GM12875 (cell line): ENCODE data around the gene PNKD.

Experiments
- H3K4me3 ChIP-seq: one replicate; pipeline ENCODE4 v1.5.1; 2011; ENCODE audit warnings: low read depth, low read length, control low read depth
- TF ChIP-seq, protein P1 (sequence below): IDR thresholded peaks from 2 replicates; pipeline ENCODE4 v1.5.1; 2011; ENCODE audit warnings: low read depth, mild to moderate bottlenecking, control low read depth, inconsistent platforms, low read length, moderate library complexity, borderline replicate concordance; ENCODE audit not compliant: insufficient read depth

Gene PNKD

DNA sequence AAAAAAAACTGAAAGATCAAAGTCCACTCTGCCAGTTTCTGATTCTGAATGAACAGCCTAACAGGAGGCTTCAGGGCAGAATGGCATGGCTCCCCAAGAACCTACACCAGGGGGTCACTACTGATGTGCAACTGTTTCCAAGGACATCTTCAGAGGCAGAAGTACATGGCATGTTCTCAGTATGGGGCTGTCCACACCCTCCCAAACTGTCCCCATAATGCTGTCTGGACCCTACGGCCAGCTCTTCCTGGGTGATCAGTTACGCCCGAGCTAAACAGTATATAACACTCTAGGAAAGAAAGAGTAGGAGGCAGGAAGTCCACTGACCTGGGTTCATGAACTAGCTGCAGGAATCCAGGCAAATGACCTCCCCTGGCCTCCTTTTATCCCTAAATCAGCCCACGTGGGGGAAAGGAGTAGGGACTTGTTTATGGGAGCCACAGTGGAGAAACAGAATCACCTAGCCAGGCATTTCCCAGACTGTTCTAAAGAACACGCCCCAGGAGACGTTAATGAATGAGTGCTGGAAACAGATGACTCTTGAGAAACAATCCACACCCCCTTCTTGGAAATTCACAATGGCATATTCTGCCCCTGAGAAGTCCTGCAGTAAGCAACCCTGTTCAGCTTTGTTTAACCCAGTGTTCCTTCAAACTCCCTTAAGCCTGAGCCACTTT, 19.5 kb downstream of the PNKD start:
- TF ChIP-seq, protein P1, sequence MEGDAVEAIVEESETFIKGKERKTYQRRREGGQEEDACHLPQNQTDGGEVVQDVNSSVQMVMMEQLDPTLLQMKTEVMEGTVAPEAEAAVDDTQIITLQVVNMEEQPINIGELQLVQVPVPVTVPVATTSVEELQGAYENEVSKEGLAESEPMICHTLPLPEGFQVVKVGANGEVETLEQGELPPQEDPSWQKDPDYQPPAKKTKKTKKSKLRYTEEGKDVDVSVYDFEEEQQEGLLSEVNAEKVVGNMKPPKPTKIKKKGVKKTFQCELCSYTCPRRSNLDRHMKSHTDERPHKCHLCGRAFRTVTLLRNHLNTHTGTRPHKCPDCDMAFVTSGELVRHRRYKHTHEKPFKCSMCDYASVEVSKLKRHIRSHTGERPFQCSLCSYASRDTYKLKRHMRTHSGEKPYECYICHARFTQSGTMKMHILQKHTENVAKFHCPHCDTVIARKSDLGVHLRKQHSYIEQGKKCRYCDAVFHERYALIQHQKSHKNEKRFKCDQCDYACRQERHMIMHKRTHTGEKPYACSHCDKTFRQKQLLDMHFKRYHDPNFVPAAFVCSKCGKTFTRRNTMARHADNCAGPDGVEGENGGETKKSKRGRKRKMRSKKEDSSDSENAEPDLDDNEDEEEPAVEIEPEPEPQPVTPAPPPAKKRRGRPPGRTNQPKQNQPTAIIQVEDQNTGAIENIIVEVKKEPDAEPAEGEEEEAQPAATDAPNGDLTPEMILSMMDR, result no peak
- H3K4me3 ChIP-seq, result no peak overlapping the region

DNA sequence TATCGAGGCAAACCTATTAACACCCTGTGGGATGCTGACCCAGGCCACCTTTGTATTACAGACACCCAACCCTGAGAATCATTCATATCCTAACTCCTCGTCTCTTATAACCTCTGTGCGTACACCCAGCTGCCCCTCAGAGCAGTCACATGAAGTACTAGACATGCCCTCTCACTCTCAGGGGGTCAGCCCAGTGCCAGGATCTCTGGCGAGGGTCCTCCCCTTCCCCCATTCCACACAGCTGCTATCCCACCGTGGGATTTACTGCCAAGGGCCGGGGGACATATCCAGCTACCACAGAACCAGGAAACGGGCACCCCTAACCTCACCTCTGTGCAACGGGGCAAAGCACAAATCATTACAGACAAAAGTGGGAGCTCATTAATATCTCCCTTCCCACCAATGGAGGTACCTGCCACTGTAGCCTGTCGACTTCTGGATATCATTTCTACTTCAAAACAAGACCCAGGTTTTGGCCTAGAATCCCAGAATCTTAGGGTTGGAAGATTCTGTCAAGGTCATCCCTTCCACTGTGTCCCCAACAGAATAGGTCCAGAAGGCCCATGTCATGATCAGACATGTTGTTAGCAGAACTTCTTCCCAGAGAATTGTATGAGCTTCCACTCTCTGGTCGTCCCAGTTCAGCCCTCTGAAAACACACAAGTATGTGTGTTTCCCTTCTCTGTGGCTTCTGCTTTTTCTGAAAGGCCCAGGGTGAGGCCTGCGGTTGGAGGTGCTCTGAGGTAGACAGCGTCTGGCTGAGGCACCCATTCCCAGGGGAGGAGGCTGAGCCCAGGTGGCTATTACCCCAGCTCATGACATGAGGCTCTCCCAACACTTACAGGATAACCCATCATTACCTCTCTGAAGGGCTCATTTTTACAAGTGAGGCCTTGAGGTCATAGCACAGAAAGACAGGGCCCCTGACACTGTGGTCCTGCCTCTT, 20.3 kb downstream of the PNKD start:
- H3K4me3 ChIP-seq, result peak overlapping the region; percentile 79
- TF ChIP-seq, protein P1, result no peak

DNA sequence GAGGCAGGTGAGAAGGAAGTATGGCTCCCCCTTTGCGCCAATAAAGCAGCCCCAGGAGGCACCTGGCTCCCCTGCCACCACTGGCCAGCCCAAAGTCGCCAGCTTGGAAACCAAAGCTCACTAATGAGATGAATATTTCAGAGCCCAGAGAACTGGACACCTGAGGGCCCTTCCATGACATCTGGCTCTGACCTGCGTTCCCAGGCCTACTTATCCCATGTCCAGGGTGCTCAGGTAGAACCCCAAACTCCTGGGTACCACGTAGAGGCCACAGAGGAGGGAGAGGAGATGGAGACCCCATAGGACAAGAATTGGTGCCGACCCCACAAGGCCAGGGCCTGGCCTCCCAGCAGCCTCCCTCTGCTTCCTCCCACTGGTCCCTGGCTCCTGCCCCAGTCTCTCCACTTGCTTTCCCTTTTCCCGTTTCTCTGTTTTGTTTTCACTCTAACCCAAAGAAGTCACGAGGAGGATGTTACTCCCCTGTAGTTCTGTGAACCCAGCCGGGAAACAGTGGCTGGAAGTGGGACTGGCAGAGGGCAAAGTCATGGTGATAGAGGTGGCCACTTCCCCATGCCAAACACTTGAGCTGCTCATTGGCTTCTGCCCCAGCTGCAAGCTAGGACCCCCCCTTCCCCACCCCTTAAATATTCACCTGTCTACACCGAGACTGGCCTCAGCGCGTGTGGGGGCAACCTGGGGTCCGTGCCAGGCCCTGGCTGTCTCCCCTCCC, 21.2 kb downstream of the PNKD start:
- TF ChIP-seq, protein P1, result no peak
- H3K4me3 ChIP-seq, result peak overlapping the region; percentile 79

DNA sequence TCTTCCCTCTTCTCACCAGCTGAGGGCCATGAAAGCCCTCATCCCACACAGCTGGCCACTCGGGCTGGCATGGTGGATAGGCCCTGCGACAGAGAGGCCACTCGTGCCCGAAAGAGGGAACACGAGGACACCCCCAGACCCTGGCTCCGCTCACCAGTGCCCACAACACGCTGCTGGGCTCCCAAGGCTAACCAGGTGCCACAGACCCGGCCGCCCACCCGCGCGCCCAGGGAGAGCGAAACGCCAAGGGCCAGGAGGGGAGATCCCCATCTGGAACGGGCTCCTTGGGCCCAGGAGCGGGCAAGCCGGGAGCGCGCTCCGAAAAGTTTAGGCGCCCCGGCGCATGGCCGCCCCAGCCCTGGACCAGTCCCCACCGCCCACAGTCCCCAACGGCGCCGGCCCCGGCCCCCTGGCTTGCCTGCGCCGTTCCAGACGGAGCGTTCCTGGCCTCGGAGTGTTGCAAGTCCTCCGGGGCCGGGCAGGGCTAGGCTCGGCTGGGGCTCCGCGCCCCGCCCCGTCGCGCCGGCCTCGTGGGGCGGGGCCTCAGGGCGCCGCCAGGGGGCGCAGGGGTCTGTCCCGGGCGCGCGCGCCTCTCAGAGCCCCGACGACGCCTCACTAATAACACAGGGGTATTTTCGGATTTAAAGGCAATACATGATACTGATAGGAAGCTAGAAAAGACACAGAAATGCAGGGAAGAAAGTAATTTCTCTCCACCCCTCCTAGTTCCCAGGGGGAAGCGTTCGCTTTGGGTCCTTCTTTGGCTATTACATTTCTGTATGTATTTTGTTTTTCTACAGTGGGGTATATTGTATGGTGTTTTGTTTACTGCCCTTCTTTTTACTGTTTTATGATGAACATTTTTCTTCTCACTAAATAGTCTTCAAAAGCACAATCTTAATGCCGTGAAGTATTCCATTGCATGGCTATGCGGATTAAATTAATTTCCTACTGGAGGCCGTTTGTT, 22.0 kb downstream of the PNKD start, which contains the start of gene TMBIM1:
Gene TMBIM1, minus strand, starts transcription at position 456 of the 967 bp plus-strand sequence. CDS start 10,362 bp downstream, outside the sequence.
- TF ChIP-seq, protein P1, result peak; percentile 93
- peak within 1 kb of the TSS; percentile 79 for H3K4me3 ChIP-seq

DNA sequence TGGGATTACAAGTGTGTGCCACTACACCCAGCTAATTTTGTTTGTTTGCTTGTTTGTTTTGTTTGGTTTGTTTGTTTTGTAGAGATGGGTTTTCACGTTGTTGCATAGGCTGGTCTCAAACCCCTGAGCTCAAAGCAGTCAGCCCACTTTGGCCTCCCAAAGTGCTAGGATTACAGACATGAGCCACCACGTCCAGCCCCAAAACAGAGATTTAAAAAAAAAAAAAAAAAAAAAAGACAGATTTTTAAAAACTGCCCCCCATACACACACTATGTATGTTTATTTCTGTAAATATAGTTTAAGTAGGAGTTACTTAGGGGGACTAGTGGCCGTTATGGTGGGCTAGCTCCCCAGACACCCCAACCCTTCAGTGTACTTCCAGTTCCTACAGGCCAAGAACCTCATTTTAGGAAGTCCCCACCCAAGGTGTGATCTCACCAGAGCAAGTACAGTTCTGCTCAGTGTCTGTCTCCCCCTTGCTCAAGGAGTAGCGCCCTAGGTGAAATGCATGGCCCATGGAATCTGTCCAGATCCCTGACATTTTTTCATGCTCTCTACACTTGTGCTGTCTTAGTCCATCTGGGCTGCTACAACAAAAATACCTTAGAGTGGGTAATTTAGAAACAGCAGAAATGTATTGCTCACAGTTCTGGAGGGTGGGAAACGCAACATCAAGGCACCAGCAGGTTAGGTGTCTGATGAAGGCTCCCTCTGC, 23.6 kb downstream of the PNKD start:
- no peak overlapping the region for H3K4me3 ChIP-seq
- TF ChIP-seq, protein P1, result no peak
